Stimulated activated CD4-positive, alpha-beta T cell treated with anti-CD3 and anti-CD28 coated beads, Interleukin-15, amount 100 ng/mL, for 1 hour (primary cell): ENCODE results near the gene NUP188.
"Not testable (repeated sequence)": the region's sequence is repeated elsewhere in the genome, so short reads cannot be mapped to it uniquely, and the experiment has no call there.

Experiments
- DNase-seq, 2 donors: peaks; one replicate each; pipeline ENCODE4 v3.0.0-alpha.2; 2020; ENCODE audit warnings: low read depth in 1 of 2, low spot score in 1 of 2

The NUP188 gene

GRCh38 chr9:128944966-128945365, 2.5 kb upstream of the NUP188 start:
- DNase-seq, result not testable (repeated sequence)

DNA sequence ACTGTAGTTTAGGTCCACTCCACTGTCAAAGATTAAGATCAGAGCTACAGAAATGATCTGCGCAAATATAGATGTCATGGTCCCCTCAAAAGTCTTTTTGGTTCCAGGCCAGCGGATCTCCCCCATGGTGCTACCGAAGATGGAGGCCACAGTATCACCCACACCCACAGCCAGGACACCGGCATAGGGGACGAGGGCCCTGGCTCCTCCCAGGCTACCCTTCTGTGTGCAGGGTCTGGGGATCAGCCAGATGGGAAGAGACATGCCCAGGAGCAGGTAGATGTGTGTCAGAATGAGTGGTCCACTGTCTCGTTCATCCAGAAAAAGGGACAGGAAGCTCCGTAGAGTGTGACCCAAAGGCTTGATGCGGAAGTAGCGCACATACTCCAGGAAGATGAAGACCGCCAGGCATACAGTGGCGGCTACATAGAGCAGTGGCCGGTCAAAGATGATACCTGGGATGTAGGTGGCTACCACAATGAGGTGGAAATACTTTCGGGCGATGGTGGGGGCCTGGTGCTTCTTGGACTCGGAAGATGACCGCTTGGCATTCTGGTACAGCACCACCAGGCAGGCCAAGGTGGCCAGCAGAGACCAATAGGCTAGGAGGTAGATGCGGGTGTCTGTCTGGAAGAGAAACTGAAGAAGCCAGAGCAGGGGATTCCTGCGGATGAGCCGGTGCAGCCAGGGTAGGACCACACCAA, 1.5 kb upstream of the NUP188 start:
- no peak for DNase-seq

- DNase-seq, result no peak
These were observed 775 bp upstream of the NUP188 start for GRCh38 chr9:128946571-128947276.

DNA sequence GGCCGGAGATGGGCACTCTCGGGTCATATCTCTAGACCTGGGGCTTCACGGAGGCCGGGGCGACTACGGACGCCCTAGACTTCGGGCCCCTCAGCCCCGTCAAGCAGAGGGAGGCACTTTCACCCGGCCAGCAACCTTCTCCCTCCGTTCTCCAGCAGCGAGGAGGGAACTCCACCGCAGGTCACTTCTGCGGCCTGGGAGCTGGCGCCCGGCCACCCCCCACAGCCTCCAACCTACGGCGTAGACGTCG, 297 bp upstream of the NUP188 start:
- DNase-seq, result peak in 1 of 2 donors; percentile 9

- DNase-seq, result not testable (repeated sequence)
These were observed 13.9 kb downstream of the NUP188 start for GRCh38 chr9:128961403-128961802.

DNA sequence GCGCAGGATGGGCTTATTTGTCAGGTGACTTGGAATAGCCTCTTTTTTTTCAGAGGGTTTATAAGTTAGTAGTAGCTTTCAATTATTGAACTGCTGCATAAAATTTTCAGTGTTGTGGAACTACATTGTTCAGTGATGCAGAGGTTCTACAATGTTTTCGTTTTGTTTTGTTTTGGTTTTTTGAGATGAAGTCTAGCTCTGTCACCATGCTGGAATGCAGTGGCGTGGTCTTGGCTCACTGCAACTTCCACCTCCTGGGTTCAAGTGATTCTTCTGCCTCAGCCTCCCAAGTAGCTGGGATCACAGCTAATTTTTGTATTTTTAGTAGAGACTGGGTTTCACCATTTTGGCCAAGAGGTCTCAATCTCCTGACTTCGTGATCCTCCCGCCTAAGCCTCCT, 22.0 kb downstream of the NUP188 start:
- no peak for DNase-seq

GRCh38 chr9:128972956-128973355, 25.5 kb downstream of the NUP188 start:
- DNase-seq, result no peak

- DNase-seq, result no peak
These were observed 31.6 kb downstream of the NUP188 start for GRCh38 chr9:128979111-128979510.

DNA sequence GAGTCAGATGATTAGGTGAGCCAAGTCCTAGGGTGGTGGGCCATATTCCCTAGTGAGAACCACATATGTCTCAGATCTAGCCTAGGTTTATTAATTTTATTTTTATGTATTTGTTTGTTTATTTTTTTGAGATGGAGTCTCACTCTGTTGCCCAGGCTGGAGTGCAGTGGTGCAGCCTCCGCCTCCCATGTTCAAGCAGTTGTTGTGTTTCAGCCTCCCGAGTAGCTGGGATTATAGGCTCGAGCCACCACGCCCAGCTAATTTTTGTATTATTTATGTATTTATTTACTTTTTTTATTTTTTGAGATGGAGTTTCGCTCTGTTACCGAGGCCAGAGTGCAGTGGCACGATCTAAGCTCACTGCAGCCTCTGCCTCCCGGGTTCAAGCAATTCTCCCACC, 36.0 kb downstream of the NUP188 start:
- DNase-seq, result no peak

GRCh38 chr9:128986671-128987070, 39.2 kb downstream of the NUP188 start:
- DNase-seq, result no peak

- DNase-seq, result no peak
These were observed 40.3 kb downstream of the NUP188 start for GRCh38 chr9:128987805-128988204.

DNA sequence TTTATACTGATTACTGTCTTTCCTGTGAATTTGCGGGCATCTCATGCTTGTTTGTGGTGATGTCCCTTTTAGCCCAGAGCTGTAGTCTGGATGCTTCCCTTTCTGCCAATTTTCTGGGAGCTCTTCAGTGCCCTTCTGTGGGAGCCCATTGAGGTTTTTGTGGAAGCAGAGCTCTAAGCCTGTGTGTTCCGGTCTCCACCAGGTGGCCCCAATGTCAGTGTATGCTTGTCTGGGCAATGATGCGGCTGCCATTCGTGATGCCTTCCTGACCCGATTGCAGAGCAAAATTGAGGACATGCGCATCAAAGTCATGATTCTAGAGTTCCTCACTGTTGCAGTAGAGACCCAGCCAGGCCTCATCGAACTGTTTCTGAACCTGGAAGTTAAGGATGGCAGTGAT, 45.5 kb downstream of the NUP188 start:
- no peak for DNase-seq

- DNase-seq, result no peak
These were observed 48.3 kb downstream of the NUP188 start for GRCh38 chr9:128995791-128996190.

GRCh38 chr9:128998462-128998861, 51.0 kb downstream of the NUP188 start:
- no peak for DNase-seq

DNA sequence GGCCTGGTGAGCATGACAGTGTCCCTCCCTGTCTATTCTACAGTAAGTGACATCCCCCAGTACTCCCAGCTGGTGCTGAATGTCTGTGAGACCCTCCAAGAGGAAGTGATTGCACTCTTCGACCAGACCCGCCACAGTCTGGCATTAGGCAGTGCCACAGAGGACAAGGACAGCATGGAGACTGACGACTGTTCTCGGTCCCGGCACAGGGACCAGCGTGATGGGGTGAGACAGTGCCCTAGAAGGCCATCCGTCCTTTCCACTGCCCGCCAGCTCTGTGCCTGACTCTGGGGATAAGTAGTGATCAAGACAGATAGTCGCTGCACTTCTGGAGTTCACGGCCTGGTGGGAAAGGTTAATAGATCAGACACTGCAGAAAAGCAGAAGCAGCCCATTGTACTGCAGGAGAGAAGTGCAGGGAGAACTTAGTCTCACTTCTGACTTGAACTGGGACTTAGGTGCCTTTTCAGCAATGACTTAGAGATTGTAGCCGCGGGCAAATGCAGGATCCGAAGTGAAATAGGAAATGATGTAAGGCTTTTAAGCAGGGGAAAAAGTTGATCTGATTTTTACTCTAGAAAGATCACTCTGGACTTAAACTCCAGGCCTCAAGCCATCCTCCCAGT, 52.2 kb downstream of the NUP188 start:
- DNase-seq, result no peak

DNA sequence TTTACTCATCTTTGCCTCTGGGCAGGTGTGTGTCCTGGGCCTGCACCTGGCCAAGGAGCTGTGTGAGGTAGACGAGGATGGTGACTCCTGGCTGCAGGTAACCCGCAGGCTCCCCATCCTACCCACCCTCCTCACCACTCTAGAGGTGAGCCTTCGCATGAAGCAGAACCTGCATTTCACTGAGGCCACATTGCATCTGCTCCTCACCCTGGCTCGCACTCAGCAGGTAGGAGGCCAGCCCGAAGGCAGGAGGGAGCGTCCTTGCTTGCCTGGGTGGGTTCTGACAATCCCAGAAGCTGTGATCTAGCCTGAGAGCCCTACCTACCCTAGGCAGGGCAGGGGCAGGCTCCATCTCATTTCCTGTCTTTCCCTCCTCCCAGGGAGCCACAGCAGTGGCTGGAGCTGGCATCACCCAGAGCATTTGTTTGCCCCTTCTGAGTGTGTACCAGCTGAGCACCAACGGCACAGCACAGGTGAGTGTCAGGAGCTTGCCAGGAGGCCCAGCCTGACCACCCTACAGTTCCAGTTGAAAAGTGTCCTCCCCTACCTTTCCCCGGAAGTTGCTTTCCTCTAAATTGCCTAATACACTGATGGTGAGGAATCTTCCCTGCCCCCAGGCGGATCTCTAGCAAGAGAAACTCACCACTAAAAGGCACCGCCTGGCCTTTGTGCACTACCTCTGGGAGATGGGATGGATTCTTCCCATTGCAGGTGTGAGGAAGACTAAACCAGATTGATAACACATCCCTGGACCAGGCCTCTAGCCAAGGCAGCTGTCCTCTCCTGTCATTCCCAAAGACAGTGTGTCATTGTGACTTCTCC, 54.2 kb downstream of the NUP188 start:
- DNase-seq, result no peak

GRCh38 chr9:129002992-129003391, 55.5 kb downstream of the NUP188 start:
- no peak for DNase-seq

DNA sequence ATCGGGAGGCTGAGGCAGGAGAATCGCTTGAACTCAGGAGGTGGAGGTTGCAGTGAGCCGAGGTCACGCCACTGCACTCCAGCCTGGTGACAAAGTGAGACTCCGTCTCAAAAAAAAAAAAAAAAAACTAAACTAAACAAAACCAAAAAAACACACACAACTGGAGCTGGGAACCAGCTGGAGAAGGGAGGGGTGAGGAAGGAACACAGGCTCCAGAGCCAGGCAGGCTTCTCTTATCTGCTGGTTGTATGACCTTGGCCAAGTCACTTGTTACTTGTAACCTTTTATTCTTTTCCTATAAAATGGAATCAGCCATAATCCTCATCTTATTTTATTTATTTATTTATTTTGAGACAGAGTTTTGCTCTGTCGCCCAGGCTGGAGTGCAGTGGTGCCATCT, 56.7 kb downstream of the NUP188 start:
- not testable (repeated sequence) for DNase-seq

DNA sequence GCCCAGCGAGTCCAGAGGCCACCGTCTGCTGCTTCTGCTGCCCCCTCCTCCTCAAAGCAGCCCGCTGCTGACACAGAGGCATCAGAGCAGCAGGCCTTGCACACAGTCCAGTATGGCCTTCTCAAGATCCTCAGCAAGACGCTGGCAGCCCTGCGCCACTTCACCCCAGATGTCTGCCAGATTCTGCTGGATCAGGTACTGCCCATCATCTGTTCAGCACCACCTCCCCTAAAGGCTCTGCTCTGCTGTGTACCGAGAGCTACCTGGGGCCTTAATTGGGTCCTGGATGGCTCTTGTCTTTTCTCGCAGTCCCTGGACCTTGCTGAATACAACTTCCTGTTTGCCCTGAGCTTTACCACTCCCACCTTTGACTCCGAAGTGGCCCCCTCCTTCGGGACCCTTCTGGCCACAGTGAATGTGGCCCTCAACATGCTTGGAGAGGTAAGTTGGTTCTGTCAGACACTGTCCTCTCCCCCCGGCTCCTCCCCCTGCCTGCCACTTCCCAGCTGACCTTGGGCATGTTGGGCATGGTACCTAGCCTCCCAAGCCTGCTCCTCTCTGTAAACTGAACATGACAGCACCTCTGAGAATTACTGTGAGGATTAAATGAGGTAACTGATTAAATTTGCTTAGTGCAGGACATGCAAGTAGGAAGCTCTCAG, 58.0 kb downstream of the NUP188 start:
- DNase-seq, result no peak

DNA sequence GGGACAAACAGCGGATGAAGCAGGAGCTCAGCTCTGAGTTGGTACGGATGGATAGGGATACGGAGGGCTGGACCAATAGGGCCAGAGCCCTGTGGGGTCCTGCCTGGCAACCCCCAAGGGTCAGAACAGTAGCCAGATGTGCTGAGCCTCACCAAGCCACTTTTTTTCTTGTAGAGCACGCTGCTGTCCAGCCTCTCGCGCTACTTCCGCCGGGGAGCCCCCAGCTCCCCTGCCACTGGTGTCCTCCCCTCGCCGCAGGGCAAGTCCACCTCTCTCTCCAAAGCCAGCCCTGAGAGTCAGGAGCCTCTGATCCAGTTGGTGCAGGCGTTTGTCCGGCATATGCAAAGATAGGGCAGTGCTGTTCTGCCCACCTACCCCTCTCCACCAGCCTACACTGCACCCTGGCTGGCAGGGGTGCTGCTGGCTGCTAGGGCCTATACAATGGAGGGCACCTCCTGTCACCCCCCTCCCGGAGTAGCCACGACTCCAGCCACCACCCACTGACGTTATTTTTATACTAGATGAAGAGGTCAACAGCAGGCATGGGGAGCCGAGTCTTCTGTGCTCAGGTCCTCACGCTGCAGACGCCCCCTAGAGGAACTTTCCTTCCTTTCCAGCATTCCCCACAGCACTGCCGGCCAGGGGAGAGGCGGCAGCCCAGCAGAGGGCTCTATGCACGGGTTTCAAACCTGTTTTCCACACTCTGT, 59.0 kb downstream of the NUP188 start:
- peak in 1 of 2 donors; percentile 19 for DNase-seq
